HG02588 (cell line): ENCODE measurements around the gene DECR2.

Source experiments
- ATAC-seq: cut with Tn5 transposase; IDR thresholded peaks from one replicate; pipeline ENCODE4 v1.9.1; 2021; ENCODE audit warnings: mild to moderate bottlenecking, moderate library complexity; ENCODE audit not compliant: unreplicated experiment

DECR2 gene

DNA sequence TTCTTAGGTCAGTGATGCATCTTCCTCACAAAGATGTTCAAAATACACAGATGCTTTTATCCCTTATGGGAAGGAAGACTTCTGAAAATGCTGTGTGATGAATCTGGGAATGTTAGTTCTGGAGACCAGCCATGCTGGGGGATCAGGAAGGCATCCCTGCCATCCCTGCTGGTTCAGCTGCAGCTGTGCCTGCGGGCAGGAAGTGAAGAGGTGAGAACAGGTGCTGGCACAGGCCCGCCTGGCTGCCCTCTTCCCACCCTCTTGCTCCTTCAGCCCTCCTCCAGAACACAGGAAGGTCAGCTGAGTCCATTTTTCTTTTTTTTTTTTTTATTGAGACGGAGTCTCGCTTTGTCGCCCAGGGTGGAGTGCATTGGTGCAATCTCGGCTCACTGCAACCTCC is 38.9 kb downstream of the DECR2 start:
- ATAC-seq: no peak

DNA sequence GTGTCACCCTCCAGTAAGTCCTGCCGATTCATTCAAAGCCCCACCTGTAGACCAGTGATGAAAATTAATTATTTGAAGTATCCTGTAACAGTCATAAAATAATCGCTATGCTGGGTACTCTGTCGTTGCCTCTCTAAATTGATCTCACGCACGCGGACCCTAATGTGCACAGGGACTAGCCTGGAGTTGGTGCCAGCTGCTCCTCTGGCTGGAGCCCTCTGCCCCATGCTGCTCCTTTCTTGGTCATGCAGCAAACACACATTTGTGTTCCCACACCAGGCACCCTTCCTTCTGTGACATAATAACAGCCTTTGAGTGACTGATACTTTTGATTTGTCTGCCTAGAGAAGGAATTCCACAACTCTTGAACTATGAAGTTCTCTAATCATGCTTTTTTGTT is 39.8 kb downstream of the DECR2 start:
- no peak for ATAC-seq

DNA sequence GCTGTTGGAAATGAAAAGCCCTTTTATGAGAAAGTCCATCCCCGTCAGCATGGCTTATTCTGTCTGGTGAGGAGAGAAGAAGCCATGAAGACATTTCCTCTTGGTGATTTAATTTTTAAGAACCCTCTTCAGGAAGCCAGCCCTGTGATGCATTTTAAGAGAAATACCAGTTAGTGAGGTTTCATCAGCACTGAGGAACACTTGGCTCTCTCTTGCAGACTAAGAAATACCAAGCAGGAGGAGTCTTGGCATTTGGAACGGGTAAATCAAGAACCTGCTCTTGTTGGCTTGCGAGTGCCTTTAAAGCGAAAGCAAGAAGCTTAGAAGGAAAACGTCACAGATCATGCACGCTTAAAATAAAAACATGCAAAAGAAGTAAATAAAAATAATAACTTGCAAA is 41.3 kb downstream of the DECR2 start:
- no peak for ATAC-seq

DNA sequence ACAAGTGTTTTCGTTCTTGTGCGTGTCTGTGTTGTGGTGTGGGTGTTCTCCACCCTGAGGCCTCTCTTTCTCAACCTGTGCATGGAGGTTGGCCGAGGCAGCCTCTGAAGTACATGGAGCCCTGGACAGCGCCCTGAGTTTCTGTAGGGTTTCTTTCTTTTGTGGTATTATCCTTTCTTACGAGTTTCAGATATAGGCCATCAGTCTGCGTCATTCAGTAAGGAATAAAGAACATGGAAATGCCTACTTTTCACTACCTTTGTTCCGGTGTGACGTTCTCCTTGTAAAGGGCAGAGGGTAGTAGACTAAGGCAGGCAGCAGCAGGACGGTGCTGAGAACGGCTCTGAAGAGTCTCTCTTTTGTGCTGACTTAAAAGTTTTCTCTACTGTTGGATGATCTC is 42.3 kb downstream of the DECR2 start:
- ATAC-seq: no peak

DNA sequence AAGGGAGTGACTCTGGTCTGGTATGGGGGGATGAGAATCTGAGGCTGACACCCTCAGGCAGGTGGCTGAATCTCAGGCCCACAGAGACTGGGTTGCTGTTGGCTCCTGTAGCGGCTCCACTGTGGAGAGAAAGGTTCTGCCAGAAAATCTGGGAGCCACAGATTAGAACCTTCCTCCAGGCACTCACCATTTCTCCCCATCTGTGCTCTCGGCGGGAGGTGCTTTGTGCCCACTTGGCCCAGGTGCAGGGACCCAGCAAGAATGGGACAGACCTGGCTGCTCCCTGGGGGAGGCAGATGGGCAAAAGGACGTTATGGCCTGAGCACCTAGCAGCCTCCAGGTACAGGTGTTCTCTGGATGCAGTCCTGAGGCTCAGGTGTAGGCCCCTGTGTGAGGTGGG is 43.9 kb downstream of the DECR2 start:
- no peak for ATAC-seq

DNA sequence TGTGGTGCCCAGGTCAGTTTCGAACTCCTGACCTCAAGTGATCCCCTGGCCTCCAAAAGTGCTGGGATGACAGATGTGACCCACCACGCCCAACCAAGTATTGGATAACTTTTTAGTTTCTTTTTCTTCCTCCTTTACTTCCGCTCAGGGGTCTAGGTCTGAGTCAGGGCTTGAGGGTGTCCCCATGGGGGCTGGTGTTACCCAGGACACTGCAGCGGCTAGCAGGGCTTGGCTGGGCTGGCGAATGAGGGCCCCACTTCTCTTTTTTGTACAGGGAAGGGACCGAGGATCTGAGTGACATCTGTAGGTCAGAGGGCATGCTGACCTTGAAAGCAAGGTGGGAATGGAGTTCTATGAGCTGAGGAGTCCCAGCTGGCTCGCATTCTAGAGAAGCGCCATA is 48.7 kb downstream of the DECR2 start:
- ATAC-seq: no peak

DNA sequence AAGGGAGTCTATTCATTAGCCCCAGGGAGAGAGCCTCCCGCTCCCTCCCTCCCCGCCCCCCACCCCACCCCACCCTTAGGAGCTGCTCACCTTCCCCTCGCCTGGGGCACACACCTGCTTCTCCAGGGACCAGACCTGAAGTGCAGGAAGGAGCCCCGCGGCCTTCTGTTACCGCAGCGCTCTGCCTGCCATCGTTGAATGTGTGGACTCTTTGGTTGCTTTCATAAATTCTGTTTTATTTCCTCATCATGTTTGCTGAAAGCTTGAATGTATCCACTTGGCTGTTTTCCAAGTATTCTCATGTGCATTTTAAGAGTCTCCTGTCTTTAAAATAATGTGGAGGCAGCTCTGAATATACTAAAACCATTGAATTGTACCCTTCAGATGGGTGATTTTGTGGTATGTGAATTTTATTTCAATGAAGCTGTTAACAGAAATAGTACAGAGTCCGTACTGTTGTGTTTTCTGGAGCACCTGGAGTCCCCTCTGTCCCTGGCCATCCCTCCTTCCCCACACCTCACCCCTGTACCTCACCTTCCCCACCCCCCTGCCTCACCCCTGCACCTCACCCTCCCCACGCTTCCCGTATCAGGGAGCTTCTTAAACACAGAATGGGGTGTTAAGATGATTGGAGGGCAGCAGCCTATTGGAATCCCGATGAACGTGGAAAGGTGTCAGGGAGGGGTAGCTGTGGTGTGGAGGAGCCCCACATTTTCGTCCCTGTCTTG is 49.3 kb downstream of the DECR2 start:
- no peak for ATAC-seq

DNA sequence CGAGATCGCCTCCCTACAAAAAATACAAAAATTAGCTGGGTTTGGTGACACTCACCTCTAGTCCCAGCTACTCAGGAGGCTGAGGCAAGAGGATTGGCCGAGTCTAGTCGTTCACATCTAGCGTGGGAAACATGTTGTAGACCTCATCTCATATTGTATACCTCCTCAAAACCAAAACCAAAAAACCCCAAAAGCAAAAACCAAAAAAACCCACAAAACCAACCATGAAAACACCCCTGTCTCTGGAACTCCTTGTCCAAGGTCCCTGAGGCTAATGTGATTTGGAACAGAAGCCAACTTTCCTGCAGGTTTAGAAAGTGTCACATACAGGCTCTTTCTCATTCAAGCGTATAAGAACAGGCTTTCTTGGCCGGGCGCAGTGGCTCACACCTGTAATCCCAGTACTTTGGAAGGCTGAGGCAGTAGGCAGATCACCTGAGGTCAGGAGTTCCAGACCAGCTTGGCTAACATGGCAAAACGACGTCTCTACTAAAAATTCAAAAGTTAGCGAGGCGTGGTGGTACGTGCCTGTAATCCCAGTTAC is 52.8 kb downstream of the DECR2 start:
- ATAC-seq: no peak

DNA sequence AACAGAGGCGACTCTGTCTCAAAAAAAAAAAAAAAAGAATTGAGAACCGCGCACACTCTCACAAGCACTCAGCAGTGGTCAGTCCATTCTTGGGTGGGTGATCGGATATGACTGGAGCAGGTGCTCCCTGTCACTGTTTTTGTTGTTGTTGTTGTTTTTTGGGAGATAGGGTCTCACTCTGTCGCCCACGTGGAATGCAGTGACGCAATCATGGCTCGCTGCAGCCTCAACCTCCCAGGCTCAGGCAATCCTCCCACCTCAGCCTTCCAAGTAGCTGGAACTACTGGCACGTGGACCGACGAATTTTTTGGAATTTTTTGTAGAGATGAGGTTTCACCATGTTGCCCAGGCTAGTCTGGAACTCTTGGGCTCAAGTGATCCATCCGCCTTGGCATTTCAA is 53.8 kb downstream of the DECR2 start:
- no peak for ATAC-seq

DNA sequence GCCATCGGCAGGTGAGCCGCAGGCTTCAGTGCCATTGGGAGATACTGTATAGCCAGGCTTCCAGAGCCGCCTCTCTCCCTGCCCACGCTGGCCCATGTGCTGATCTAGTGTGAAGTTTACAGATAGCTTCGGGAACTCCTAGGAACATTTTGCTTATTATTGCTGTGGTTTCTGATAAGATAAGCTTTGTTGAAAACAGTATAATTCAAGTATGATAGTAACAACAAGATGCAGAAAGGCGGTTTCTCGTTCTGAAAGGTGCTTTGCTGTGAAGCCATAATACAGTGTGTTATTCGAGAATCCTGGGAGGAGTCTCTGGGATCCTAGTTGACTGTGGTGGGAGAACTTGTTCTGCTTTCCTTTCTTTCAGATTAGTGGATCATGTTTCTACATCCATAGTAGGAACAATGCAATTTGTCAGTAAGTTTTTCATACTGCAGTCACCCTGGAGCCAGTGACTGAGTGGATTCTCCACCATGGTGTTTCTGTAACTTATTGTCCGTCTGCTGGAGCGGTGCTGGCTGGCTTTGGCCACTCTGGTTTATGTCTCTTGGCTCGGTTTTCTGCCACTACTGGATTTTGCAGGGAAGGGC is 55.3 kb downstream of the DECR2 start:
- ATAC-seq: no peak

DNA sequence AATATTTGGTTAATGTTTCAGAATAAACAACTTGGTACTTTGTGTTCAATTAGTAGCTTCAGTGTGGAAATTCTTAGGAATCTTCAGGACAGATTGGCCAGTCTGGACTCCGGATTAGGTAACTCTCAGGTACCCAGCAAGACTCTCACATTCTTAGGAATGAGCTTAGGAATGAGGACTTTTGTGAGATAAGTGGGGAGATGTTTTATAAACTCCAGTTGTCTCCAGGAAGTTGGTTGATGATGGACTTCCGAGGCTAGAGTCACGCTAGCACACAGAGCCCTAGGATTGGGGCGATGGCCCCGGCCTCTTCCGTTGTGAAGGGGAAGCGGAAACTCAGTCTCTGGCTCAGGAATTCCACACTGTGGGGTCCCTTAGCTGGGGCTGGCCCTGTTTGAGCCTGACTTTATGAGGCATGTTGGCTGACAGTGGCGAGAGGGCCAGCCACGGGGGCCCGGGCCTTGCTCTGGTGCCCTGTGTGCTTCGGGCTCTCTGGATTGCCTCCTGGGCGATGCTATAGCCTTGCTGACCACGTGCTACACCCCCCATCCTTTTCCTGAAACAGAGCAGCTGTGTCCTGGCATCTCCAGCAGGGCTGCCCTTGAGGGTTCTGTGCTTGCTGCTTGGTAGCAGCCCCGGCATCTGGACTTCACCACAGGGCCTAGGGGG is 56.2 kb downstream of the DECR2 start:
- ATAC-seq: no peak

DNA sequence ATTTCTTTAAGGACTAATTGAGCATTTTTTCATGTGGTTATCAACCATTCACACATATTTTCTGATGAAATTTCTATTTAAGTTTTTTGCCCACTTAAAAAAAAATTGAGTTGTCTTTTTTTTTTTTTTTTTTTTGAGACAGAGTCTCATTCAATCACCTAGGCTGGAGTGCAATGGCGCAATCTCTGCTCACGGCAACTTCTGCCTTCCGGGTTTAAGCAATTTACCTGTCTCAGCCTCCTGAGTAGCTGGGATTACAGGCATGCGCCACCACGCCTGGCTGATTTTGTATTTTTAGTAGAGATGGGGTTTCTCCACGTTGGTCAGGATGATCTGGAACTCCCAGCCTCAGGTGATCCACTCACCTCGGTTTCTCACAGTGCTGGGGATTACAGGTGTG is 58.1 kb downstream of the DECR2 start:
- no peak for ATAC-seq

DNA sequence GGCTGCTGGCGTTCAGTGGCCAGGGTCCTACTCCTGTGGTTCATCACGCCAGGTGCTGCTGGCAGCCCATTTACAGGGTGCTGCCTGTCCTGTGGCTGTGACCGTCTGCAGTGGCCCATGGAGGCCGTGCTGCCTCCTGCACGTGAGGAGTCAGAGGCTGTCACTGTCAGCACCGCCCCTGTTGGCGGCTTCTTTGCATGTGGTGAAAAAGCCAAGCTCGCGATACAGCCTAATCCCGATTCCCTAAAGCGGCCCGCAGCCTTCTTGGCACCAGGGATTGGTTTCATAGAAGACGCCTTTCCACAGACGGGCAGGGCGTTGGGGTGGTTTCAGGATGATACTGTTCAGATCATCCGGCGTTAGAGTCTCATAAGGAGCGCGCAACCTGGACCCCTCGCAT is 59.1 kb downstream of the DECR2 start:
- ATAC-seq: no peak
